Muscle layer of duodenum (tissue), 2 donors: ENCODE data around the gene BOC.
A peak's percentile ranks its signal among the peaks of the same experiment; 100 is the strongest.

ENCODE experiments used
- H3K27ac ChIP-seq: one replicate; pipeline ENCODE4 v1.7.0; 2013; ENCODE audit warnings: mild to moderate bottlenecking, low read length
- H3K27me3 ChIP-seq: one replicate; pipeline ENCODE4 v1.7.0; 2013; ENCODE audit warnings: low read depth, mild to moderate bottlenecking, control low read depth, low read length
- H3K36me3 ChIP-seq, 2 donors: one replicate each; pipeline ENCODE4 v1.7.0; 2013; ENCODE audit warnings: low read length in 2 of 2, control low read depth in 1 of 2, mild to moderate bottlenecking in 1 of 2; ENCODE audit not compliant: insufficient read depth in 2 of 2, control insufficient read depth in 1 of 2
- H3K4me1 ChIP-seq, 2 donors: one replicate each; pipeline ENCODE4 v1.7.0; 2013; ENCODE audit warnings: low read length in 2 of 2, mild to moderate bottlenecking in 2 of 2, control low read depth in 1 of 2, moderate library complexity in 1 of 2; ENCODE audit not compliant: insufficient read depth in 2 of 2, control insufficient read depth in 1 of 2
- H3K4me3 ChIP-seq, 2 donors: one replicate each; pipeline ENCODE4 v1.7.0; 2013; ENCODE audit warnings: low read length in 2 of 2, low read depth in 1 of 2, mild to moderate bottlenecking in 1 of 2
- H3K9me3 ChIP-seq, 2 donors: one replicate each; pipeline ENCODE4 v1.7.0; 2013; ENCODE audit warnings: low read length in 2 of 2, control low read depth in 1 of 2, mild to moderate bottlenecking in 1 of 2; ENCODE audit not compliant: control insufficient read depth in 1 of 2
- donor health status: healthy.

Gene BOC

GRCh38 chr3:113194823-113195401, 16.4 kb upstream of the BOC start:
- H3K27ac ChIP-seq: peak overlapping the region; percentile 70
- H3K36me3 ChIP-seq: no peaks in the 10 kb centered on the region
- no peak overlapping the region for H3K4me3 ChIP-seq
- no peaks in the 10 kb centered on the region for H3K9me3 ChIP-seq
- peaks cover 0 to 22% of the 10 kb centered on the region in 2 donors for H3K4me1 ChIP-seq
- no peaks in the 10 kb centered on the region for H3K27me3 ChIP-seq

DNA sequence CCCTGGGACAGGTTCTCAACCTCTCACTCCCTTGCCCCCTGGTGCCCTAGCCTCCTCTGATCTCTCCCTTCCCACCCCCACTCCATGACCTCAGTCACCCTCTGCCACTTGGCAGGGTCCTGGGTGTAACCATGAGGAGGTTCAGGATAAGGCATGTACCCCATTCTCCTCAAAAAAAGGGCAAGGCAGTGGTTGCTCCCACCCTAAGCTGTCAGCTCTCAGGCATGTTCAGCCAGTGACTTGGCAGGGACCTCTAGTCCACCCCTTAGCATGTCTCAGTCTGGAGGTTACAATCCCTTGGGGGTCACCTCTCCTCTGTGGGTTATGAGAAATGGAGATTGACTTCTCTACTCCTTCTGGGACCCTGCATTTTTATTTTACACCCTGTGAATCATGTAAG, 11.0 kb upstream of the BOC start:
- Histone ChIP-seq H3K27me3 (no peaks in the 10 kb centered on the region), H3K27ac (no peak overlapping the region), H3K4me3 (no peak overlapping the region), H3K36me3 (no peaks in the 10 kb centered on the region), H3K9me3 (no peaks in the 10 kb centered on the region), H3K4me1 (peaks cover 0 to under 1% of the 10 kb centered on the region in 2 donors)

DNA sequence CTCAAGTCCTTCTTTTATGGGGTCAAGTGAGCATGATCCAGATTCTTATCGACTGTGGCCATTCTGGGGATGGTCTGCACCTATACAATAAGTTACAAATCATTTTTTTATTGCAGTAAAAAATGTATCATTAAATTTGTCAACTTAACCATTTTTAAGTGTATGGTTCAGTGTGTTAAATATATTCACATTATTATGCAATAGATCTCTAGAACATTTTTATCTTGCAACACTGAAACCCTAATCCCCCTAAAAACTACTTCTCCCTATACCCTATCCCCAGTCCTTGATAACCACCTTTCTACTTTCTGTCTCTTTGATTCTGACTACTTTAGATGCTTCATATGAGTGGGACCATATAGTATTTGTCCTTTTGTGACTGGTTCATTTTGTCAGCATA, 10.4 kb upstream of the BOC start:
- Histone ChIP-seq H3K4me1 (no peaks in the 10 kb centered on the region), H3K27me3 (no peaks in the 10 kb centered on the region), H3K9me3 (no peaks in the 10 kb centered on the region), H3K4me3 (no peak overlapping the region), H3K36me3 (no peaks in the 10 kb centered on the region), H3K27ac (no peak overlapping the region)

DNA sequence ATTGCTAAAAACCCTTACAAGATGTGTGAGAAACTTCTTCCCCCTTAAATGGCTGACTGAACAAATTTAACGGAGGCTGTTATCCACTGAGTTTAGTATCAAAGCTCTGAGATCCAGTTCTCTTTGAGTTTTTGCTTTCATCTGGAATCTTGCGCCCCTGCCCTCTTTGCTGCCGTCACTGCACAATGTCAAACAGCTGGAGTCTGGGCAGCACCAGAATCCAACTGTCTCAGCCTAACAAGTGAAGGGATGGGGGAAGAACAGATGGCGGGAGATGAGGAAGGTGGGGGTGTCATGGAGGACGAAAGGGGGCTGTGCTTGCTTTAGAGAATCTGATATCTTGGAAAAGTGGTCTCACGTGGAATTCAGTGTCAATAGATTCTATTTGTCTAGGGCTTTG, 7.0 kb upstream of the BOC start:
- no peaks in the 10 kb centered on the region for H3K4me1 ChIP-seq
- no peaks in the 10 kb centered on the region for H3K27me3 ChIP-seq

DNA sequence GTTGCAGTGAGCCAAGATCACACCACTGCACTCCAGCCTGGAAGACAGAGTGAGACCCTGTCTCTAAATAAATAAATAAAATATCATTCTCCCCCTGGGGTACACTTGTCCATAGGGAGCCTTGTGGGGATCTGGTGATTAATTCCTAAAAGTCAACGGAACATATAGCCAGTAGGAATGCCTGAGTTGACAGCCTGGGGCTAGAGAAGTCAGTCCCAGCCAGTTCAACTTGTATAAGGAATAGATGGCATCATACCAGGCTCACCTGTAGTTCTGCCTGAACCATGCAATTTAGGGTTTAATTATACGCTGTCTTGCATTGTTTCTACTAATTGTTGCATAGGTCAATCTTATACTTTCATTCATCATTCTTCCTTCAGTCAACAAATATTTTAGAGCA, 5.9 kb upstream of the BOC start:
- Histone ChIP-seq H3K27ac (no peak overlapping the region), H3K4me1 (no peaks in the 10 kb centered on the region), H3K4me3 (no peak overlapping the region), H3K27me3 (no peaks in the 10 kb centered on the region), H3K9me3 (no peaks in the 10 kb centered on the region), H3K36me3 (no peaks in the 10 kb centered on the region)

More for the DNA sequence above, 7.0 kb upstream of the BOC start:
- no peaks in the 10 kb centered on the region for H3K9me3 ChIP-seq
- H3K4me3 ChIP-seq: no peak overlapping the region
- H3K36me3 ChIP-seq: no peaks in the 10 kb centered on the region
- no peak overlapping the region for H3K27ac ChIP-seq

GRCh38 chr3:113210604-113211329, 590 bp upstream of the BOC start:
- H3K36me3 ChIP-seq: no peaks in the 10 kb centered on the region
- H3K27ac ChIP-seq: peak overlapping the region; percentile 88
- peaks cover 0 to 10% of the 10 kb centered on the region in 2 donors for H3K4me1 ChIP-seq
- peak overlapping the region; percentile 76 to 90 for H3K4me3 ChIP-seq
- peaks cover 3% of the 10 kb centered on the region for H3K27me3 ChIP-seq
- H3K9me3 ChIP-seq: no peaks in the 10 kb centered on the region

DNA sequence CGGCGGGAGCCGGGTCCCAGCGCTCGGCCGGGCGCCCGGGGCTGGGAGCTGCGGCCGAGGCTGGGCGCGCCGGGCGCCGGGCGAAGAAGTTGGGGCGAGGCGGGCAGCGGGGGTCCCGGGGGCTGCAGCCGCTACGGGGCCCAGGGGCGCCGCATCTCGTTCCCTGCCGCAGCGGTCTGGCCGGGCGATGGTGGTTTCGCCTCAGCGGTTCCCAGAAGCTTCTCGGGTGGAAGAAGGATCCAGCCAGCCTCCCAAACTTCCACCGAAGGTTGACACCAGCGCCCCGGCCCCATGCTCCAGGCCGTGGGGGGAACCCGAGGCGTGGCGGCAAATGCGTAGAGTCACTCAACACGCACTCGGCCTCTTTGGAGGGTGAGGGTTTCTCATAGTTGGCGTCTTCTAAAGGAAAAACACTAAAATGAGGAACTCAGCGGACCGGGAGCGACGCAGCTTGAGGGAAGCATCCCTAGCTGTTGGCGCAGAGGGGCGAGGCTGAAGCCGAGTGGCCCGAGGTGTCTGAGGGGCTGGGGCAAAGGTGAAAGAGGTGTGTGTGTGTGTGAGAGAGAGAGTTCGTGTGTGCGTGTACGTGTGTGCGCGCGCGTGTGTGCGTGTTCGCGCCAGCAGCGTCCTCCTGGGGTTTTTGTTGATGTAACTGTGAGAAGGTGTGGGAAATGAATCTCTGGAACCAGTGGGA, 940 bp downstream of the BOC start:
- H3K27ac ChIP-seq: peak overlapping the region; percentile 45
- H3K36me3 ChIP-seq: peaks cover 0 to 8% of the 10 kb centered on the region in 2 donors
- H3K4me3 ChIP-seq: peak overlapping the region; percentile 75 to 76
- H3K4me1 ChIP-seq: peaks cover 0 to 14% of the 10 kb centered on the region in 2 donors
- no peaks in the 10 kb centered on the region for H3K9me3 ChIP-seq
- peaks cover 3% of the 10 kb centered on the region for H3K27me3 ChIP-seq

DNA sequence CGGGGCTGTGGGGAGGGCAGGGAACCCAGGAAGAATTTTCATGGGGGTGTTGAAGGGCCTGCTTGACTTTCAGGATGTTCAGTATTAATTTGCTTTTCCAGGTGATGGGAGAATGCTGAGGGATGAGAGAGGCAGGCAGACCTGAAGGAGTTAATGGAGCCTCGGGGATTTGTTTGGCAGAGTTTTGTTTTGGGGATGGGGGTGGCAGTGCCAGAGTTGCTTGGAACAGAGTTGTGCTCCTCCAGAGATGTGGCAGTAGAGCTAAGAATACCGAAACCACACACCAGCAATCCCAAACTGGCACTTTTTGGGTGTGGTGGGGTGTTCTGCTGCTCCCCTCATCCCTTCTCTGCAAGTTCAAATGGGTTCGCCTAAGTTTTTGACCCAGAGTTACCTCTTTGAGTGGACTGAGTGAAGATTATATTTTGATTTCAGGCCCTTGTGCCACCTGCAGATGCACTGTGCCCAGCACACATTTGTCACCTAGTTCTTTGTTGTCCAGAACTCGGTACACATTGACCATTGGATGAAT, 1.6 kb downstream of the BOC start:
- Histone ChIP-seq H3K27ac (peak overlapping the region; percentile 45), H3K4me3 (peak overlapping the region; percentile 75 to 76), H3K9me3 (no peaks in the 10 kb centered on the region), H3K36me3 (peaks cover 0 to 8% of the 10 kb centered on the region in 2 donors), H3K4me1 (peaks cover 0 to 15% of the 10 kb centered on the region in 2 donors), H3K27me3 (peaks cover 3% of the 10 kb centered on the region)

DNA sequence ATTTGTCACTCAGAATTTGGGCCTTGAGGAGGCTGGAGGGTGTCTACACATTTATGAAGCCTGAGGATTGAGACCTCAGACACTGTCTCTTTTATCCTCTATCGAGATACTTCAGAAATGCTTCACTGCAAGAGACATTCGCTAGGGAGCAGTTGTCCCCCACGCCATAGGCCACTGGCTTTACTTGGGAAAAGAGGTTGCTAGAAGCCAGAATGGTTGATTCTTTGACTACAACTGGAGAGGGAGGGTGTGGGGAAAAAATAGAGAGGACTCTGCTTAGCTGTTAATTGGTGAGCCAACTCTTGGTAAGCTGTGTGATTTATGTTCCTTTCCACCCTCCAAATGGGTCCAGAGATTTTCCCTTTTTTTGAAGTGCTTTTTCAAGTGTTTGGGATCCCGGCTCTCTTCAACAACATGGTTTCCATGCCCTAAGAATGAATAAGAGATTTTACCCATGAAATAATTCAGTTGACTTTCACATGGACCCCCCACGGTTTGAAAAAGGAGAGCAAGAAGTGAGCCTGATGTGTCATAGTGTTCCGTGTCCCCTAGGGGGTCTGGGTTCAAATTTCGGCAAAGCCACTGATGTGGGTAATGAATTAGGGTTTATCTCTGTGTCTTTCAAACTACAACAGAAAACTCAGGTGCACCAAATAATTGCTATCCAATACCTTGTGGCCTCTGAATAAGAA, 2.7 kb downstream of the BOC start:
- Histone ChIP-seq H3K9me3 (no peaks in the 10 kb centered on the region), H3K4me1 (peaks cover 0 to 26% of the 10 kb centered on the region in 2 donors), H3K4me3 (peak overlapping the region; percentile 75 to 76), H3K27me3 (peaks cover 3% of the 10 kb centered on the region), H3K27ac (peak overlapping the region; percentile 47), H3K36me3 (peaks cover 7 to 12% of the 10 kb centered on the region in 2 donors)

DNA sequence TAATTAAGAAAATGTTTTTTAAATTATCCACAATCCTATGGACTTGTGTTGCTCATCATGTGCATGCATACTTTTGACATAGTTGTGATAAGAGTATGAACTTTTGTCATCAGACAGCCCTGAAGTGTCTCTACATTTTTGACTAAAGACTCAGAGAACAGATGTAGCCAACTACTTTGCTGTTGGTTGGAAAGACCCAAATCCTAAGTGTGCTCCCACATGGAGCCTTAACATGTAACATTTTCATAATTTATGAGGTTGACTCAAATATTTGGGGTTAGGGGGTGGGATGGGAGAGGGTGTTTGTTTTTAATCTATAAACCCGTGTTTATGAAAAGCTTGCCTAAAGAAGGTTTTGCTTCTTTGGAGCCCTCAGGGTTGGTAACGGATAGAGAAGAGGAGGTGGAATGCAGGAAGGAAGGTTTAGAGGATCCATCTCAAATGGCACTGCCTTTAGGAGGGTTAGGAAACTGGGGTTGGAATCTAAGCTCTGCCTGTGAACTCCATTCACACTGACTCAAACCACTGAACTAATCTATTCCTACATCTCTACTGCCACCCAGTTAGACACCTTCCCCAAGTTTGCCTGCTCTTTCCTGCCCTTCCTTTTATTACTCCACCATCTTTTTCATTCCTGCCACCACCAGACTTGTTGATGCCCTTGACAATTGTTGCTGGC, 3.7 kb downstream of the BOC start:
- Histone ChIP-seq H3K9me3 (no peaks in the 10 kb centered on the region), H3K27ac (peak overlapping the region; percentile 47), H3K4me1 (peaks cover 0 to 36% of the 10 kb centered on the region in 2 donors), H3K36me3 (peaks cover 7 to 14% of the 10 kb centered on the region in 2 donors), H3K27me3 (peaks cover 3% of the 10 kb centered on the region), H3K4me3 (peak overlapping the region; percentile 9 to 76)
